ENCODE data around the gene CPZ. TPM values are rescaled to one million over a fixed set of nuclear protein-coding genes. Genes with fewer than 3 reads are reported as not detected.

The CPZ gene
- total RNA-seq, 6 experiments from 2014 or later, result 1.9 to 3.5 (median 2.5) TPM

GRCh38 chr4:8615366-8615765, 22.8 kb downstream of the CPZ start:
- Mint-ChIP-seq H3K27ac (no peak overlapping the region), H3K4me3 (no peak overlapping the region), H3K27me3 (ENCODE audit: insufficient read depth) (peaks cover 29% of the 10 kb centered on the region), H3K9me3 (no peaks in the 10 kb centered on the region), H3K4me1 (ENCODE audit: low read depth) (no peaks in the 10 kb centered on the region), H3K36me3 (ENCODE audit: low read depth) (no peaks in the 10 kb centered on the region)
- no peak for DNase-seq
- TF ChIP-seq CTCF (IDR thresholded peaks at IDR 0.05), result no peak

- no peak for DNase-seq
- H3K27ac Mint-ChIP-seq, result no peak overlapping the region
- peaks cover 29% of the 10 kb centered on the region for H3K27me3 Mint-ChIP-seq (ENCODE audit: insufficient read depth)
- TF ChIP-seq CTCF (IDR thresholded peaks at IDR 0.05), result no peak
- no peaks in the 10 kb centered on the region for H3K9me3 Mint-ChIP-seq
- no peaks in the 10 kb centered on the region for H3K4me1 Mint-ChIP-seq (ENCODE audit: low read depth)
- H3K4me3 Mint-ChIP-seq, result no peak overlapping the region
- no peaks in the 10 kb centered on the region for H3K36me3 Mint-ChIP-seq (ENCODE audit: low read depth)
Measured at GRCh38 chr4:8615921-8616787, 23.6 kb downstream of the CPZ start.

DNA sequence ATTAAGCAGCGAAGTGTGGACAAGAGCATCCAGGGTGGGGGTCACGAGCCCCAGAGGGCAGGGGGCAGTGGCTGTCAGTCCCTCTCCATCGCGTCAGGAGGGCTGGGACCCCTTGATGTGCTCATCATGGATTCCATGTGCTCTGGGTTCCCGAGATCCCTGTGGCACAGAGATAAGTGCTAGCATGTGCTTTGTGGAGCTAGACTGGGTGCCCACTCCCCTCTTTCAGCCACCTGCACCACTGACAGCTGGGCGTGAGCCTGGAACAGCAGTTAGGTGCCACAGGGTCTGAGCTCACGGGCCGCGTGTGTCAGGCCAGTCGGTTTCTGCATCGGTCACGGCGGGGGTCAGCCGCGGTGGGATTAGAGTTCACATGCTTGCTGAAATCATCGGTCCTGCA, 24.3 kb downstream of the CPZ start:
- H3K27ac Mint-ChIP-seq, result no peak overlapping the region
- no peaks in the 10 kb centered on the region for H3K36me3 Mint-ChIP-seq (ENCODE audit: low read depth)
- no peak for DNase-seq
- no peak for TF ChIP-seq CTCF (IDR thresholded peaks at IDR 0.05)
- H3K27me3 Mint-ChIP-seq (ENCODE audit: insufficient read depth), result peaks cover 29% of the 10 kb centered on the region
- H3K4me3 Mint-ChIP-seq, result no peak overlapping the region
- no peaks in the 10 kb centered on the region for H3K4me1 Mint-ChIP-seq (ENCODE audit: low read depth)
- no peaks in the 10 kb centered on the region for H3K9me3 Mint-ChIP-seq

DNA sequence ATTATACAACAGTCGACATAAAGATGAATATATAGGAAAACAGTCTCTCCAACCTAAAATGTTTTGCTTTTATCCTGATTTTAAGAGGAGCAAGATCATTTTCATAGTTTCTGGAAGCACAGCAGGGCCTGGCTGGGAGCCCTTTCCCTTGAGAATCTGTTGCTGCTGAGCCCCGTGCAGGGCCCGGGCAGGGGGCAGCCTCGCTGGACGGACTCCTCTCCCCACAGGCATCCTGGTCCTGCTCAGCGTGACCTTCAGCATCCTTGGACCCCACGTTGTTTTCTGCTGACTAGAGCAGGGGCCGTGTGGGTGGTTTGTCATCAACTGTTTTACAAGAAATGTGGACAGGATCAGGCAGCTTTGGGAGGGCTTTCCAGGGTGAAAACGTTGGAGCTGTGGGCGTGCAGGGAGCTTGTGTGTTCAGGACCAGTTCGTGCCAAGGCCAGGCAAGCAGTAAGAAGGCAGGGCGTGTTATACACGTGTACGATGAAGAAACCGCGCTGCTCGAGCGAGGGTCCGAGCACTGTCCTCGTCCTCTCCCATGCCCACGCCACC, 25.0 kb downstream of the CPZ start:
- no peaks in the 10 kb centered on the region for H3K9me3 Mint-ChIP-seq
- no peak overlapping the region for H3K4me3 Mint-ChIP-seq
- H3K27me3 Mint-ChIP-seq (ENCODE audit: insufficient read depth), result peaks cover 29% of the 10 kb centered on the region

GRCh38 chr4:8618421-8618820, 25.9 kb downstream of the CPZ start:
- TF ChIP-seq CTCF (IDR thresholded peaks at IDR 0.05), result no peak
- Mint-ChIP-seq H3K4me1 (ENCODE audit: low read depth) (no peaks in the 10 kb centered on the region), H3K27me3 (ENCODE audit: insufficient read depth) (peaks cover 29% of the 10 kb centered on the region), H3K27ac (no peak overlapping the region), H3K4me3 (no peak overlapping the region), H3K9me3 (no peaks in the 10 kb centered on the region), H3K36me3 (ENCODE audit: low read depth) (no peaks in the 10 kb centered on the region)
- no peak for DNase-seq

More for the DNA sequence above, 25.0 kb downstream of the CPZ start:
- DNase-seq, result no peak
- TF ChIP-seq CTCF (IDR thresholded peaks at IDR 0.05), result no peak
- no peaks in the 10 kb centered on the region for H3K36me3 Mint-ChIP-seq (ENCODE audit: low read depth)
- no peak overlapping the region for H3K27ac Mint-ChIP-seq
- H3K4me1 Mint-ChIP-seq (ENCODE audit: low read depth), result no peaks in the 10 kb centered on the region
